Body of pancreas (tissue), 4 donors: ENCODE results near the gene TIMM22.

ENCODE experiments used
- CTCF ChIP-seq, 7 experiments: fragments of 450-650 bp in 4 of 7; fragments of 200-600 bp in 3 of 7; sonication (generic) in 3 of 7; IDR thresholded peaks; one replicate each; pipeline ENCODE4 v1.5.1; 2016 to 2019; ENCODE audit warnings: antibody characterized with exemption in 7 of 7
- POLR2A ChIP-seq, 3 donors: fragments of 450-650 bp; IDR thresholded peaks; one replicate each; pipeline ENCODE4 v1.6.1; 2016; ENCODE audit warnings: antibody characterized with exemption in 3 of 3, mild to moderate bottlenecking in 2 of 3

- no peak for TF ChIP-seq CTCF (IDR thresholded peaks at IDR 0.05)
- no peak for TF ChIP-seq POLR2A (IDR thresholded peaks at IDR 0.05)
Measured at GRCh38 chr17:1003633-1003971, 6.7 kb downstream of the TIMM22 start.
